Activated gamma-delta T cell treated with Interleukin-2 at 50 U/mL for 16 hours (primary cell): ENCODE results near the gene RNF149.
"Not testable (repeated sequence)": the region's sequence is repeated elsewhere in the genome, so short reads cannot be mapped to it uniquely, and the experiment has no call there.

Experiments
- DNase-seq: peaks from one replicate; pipeline ENCODE4 v3.0.0-alpha.2; 2020

Gene RNF149

GRCh38 chr2:101330253-101330933, 21.9 kb upstream of the RNF149 start:
- DNase-seq, result no peak

DNA sequence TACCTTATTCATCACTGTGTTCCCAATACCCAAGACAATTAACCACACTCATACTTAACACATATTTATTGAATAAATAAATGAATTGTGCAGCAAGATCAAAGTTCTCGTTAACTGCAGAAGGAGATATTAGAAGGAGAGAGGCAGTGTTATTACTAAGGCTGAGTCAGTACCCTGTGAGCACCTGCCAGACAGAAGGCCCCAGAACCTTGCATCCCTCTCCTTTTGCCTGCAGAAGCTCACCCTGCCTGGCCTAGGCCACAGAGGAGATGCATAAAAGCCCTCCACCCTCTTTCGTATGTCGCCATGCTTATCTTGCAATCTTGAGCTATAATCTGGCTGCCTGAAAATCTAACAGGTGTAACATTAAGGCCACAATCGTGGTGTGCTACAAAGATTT, 20.5 kb upstream of the RNF149 start:
- no peak for DNase-seq

DNA sequence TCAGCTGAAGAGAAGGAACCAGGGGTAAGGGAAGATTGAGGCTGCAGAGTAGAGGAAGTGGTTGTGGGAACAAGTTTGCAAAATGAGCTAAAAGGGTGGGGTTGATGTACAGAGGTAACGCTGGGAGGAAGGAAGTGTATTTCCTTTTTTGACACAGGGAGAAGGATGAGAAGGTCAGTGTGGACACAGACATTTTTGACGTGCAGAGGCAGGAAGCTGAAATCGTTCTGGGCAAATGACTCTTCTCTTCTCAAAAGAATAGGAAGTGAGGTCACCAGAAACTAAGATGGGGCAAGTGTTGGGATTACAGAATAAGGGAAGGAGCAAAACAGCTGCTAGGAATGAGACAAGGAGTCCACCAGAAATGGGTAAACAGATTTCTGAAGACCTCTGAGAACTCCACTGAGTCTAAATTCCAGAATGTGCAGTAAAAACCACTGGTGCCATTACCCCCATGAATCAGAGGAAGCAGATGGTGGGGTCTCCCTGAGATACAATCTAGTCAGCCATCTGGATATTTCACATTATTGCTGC, 20.0 kb upstream of the RNF149 start:
- DNase-seq, result peak; percentile 21

- DNase-seq, result no peak
These were observed 19.4 kb upstream of the RNF149 start for GRCh38 chr2:101327863-101328394.

DNA sequence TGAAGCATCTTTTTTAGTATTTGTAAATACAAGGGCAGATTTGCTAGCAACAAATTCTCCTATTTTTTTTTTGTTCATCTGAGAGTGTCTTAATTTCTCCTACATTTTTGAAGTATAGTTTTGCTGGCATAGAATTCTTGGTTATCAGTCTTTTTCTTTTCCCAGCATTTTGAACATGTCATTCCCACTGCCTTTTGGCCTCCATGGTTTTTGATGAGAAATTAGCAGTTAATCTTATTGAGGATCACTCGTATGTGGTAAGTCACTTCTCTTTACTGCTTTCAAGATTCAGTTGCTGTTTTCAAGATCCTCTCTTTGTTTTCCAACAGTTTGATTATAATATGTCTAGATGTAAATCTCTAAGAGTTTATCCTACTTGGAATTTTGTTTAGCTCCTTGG, 16.9 kb upstream of the RNF149 start:
- DNase-seq, result no peak

DNA sequence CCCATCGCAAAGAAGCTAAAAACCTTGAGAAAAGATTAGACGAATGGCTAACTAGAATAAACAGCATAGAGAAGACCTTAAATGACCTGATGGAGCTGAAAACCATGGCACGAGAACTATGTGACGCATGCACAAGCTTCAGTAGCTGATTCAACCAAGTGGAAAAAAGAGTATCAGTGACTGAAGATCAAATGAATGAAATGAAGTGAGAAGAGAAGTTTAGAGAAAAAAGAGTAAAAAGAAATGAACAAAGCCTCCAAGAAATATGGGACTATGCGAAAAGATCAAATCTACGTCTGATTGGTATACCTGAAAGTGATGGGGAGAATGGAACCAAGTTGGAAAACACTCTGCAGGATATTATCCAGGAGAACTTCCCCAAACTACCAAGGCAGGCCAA, 8.1 kb upstream of the RNF149 start:
- not testable (repeated sequence) for DNase-seq

GRCh38 chr2:101311696-101312017, 3.2 kb upstream of the RNF149 start:
- no peak for DNase-seq

DNA sequence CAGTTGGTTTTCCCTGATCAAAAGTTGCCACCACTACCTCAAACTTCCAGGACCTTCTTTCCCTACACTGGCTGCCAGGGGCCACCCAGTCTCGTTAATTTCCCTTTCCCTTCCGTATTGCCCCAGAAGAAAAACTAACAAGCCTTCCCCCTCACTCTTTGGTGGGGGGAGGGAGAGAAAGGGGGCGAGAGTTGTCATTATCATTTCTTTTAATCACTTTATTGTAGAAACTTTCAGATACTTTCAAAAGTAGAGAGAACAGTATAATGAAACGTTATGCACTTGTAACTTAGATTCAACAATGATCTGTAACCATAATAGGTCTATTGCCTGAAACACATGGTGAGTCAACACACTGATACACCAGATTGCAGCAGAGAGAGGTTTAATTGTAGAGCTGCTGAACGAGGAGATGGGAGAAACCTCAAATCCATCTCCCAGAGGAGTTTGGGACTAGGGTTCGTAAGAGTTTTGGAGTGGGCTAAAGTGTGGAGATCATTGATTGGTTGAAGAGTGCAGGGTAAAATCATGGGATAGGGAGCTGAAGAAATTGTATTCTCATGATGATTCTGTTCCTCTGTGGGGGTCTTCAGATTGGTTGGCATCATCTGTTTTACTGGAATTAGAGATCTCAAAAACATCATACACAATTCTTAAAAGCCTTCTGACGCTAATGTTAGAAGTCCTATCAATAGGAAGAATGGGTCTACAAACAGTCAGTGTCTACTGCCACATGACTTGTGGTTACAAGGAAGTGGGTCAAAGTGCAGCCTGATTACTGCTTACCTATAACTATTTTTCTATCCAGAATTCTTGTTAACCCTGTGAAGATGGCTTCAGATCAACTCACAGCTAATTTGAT, 2.6 kb upstream of the RNF149 start:
- DNase-seq, result no peak

- DNase-seq, result no peak
These were observed 1.8 kb upstream of the RNF149 start for GRCh38 chr2:101310090-101310833.

GRCh38 chr2:101307950-101308431, 510 bp downstream of the RNF149 start:
- DNase-seq, result no peak

DNA sequence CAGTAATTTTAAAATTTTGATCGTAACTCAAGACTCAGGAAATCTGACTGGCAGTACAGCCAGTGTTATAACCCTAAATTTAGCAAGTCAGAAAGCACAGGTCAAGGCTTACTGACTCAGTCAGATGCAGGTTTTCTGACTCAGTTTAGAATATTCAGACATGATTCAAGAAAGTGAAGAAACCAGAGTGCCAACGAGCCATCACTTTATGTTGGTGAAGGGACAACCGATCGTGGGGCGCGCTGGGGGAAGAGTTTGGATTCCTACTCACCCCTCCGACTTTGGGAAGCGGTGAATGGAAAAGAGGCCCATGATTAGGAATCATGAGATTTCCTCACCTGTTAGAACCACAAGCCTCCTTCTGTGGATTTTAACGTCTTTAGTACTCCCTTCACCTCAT, 998 bp downstream of the RNF149 start:
- DNase-seq, result no peak

DNA sequence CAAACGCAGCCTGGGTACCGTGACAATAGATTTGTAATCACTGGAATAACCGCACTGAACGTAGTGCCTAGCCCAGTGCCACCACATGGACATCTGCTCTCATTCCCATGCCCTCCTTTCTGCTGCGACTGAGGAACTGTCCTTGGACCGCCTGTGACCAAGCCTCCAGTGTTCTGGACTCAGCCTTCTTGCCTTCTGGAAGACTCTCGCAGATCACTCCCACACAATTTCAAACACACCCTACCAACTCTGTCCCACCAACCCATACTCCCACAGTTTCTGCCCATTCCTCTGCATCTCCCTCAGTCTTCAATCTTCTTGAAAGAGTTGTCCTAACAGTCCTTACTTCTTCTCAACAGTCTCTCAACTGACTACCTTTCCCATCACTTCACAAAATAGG, 2.1 kb downstream of the RNF149 start:
- DNase-seq, result no peak

DNA sequence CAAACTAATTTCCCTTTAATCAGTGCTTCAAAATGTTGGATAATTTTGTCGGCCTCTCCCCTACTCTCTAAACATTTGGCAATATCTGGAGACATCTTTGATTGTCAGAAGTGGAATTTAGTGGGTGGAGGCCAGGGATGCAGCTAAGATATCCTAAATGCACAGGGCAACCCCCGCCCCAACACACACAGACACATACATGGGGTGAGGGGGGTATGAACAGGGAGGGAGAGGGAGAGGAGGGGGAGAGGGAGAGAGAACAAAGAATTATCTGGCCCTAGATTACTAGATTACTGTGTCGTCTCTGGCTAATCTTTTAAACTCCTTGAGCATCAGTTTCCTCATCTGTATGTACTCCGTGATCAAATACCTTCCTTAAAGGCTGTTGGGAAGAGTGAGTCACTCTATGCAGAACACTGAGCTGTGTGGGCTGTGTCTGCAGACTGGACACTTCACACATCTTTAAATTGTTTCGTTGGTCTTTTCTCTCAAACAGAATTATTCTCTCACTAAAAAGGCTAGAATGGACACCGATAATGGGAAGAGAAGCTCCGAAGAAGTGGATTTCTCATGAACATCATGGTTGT, 2.9 kb downstream of the RNF149 start:
- DNase-seq, result no peak

DNA sequence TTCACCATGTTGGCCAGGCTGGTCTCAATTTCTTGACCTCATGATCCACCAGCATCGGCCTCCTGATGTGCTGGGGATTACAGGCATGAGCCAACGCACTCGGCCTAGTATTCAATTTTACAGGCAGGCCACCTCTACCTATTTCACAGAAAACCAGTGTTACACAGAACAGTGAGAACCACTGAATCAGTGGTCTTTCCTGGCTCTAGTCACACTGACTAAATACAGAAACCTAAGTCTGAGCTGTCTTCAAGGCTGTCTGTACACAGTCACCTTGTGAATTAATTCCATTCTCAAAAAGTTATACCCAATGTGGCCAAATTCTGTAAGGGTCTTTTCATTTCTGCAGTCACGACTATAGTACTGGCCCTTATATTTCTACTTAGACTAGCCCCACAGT, 3.5 kb downstream of the RNF149 start:
- DNase-seq, result no peak

DNA sequence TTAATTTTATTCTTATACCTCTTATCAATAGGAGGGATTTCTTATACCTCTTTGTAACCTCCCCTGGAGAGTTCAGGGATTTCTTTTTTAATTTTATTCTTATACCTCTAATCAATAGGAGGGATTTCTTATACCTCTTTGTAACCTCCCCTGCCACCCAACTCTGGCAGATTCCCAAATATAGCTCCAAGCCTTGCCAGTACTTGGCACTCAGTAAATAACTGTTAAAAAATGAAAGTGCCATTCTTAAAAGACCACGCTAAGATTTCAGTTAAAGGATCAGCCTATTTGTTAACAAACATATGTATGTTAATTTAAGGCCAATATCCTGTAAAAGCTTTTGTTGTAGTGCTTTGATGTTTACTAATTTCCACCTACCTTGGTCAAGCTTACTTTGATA, 4.8 kb downstream of the RNF149 start:
- no peak for DNase-seq

DNA sequence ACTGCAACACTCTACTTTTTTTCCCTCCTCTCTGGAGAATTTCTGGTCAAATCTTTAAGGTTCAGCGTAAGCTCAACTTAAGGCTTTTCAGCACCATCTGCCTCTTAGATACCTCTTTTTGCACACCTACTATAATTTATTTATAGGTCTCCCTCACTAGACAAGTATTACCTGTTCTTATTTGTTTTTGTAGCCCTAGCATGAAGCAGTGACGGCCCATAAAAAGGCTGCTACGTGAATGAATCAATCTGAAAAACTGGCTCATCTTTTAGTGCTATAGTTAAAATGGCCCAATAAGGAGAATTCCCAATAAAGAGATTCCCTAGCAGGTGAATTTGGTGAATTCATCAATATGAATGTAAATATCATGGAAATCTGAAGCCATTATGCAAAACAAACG, 6.5 kb downstream of the RNF149 start:
- DNase-seq, result no peak

DNA sequence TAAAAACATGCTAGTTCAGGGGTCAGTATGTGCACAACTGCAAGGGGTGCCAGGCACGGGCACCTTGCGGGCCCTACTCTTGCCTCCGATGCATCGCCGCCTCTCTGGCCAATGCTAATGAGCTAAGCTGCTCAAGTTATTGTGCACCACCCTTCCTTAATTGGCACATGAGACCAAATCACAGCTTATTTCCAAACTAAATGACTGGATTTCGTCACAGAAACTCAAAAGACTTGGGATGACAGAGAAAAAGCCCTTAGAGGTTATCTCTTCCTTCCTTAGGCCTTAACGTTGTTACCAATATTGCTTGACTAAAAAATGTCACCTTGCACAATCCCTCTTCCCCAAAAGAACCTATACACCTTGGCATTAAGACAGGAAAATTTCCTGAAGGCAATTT, 7.7 kb downstream of the RNF149 start:
- DNase-seq, result no peak

DNA sequence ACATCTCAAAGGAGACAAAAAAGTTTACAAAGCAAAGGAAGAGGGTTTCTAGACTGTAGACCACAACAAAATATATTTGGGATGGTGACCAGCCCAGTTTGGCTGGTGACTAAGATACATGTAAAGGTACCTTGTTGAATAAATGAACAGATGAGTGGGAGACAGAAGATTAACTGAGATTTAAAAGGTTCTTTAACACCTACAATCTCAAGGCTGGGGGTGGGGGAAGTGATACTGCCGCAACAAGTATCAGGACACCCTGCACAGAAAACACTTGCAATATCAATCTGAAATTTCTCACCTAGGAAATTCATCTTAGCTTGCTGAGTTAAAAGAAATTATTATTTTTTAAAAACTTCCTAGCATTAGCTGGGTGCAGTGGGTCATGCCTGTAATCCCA, 8.3 kb downstream of the RNF149 start:
- DNase-seq, result no peak

- DNase-seq, result no peak
These were observed 8.9 kb downstream of the RNF149 start for GRCh38 chr2:101299604-101300003.

GRCh38 chr2:101297383-101297782, 11.1 kb downstream of the RNF149 start:
- no peak for DNase-seq

DNA sequence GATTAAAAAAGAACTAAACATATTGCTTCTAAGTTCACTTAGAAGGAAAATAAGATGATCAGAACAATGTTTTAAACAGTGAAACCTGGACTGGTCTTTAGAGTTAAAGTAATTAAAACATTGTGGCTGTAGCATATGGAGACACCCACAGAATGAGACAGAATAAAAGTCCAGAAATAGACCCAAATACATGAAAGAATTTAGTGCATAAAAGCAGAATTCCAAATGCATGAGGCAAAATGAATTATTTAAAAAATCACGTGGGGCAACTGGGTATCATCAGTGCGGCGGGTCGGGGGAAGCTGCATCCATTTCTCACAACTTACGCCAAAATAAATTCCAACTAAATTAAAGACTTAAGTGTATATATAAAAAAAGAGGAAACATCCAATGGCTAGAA, 12.1 kb downstream of the RNF149 start:
- no peak for DNase-seq

- DNase-seq, result no peak
These were observed 12.6 kb downstream of the RNF149 start for GRCh38 chr2:101295895-101296294.

DNA sequence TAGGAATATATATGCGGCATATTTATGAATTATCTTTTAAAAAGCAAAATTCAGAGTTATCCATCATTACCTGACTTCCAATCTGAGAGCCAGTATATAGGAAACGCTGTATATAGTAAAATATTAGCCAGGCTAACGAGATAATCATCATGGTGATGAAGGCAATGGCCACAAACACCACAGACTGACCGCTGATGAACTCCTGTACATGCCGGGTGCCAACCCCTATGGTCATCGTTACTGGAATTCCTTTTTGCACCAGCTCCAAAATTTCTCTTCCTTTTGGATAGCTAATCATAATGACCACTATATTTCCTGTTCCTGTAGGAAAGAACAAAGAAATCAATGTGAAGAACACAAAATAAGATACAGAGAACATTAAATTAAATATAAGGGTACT, 13.6 kb downstream of the RNF149 start:
- no peak for DNase-seq
